Measurements from ENCODE around the gene SLC35F1. TPM values are rescaled to one million over a fixed set of nuclear protein-coding genes. Genes with fewer than 3 reads are reported as not detected.

Gene SLC35F1
- total and polyA plus RNA-seq, 10 of the 15 experiments (the other 5 are each of a cell fraction or from before 2014, with no cell fraction given), result 0.01 TPM; not detected in 9

DNA sequence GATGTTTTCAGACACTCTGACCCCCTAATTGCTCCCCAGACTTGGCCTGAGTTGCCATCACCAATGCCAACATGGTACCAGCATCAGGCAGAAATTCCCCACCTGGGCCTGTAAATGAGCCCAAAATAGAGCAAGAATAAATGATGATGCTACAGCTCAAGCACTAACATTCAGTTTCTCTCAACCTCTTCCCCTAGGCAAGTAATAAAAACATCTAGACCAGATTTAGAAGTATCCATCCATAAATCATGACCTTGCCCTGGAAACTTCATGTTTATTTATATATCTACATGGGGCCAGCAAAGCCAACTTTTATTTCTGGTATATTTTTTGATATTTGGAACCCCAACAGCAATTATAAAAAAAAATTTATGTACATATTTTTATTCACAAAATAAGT, 419.6 kb downstream of the SLC35F1 start (continued):
- TF ChIP-seq, protein P1, sequence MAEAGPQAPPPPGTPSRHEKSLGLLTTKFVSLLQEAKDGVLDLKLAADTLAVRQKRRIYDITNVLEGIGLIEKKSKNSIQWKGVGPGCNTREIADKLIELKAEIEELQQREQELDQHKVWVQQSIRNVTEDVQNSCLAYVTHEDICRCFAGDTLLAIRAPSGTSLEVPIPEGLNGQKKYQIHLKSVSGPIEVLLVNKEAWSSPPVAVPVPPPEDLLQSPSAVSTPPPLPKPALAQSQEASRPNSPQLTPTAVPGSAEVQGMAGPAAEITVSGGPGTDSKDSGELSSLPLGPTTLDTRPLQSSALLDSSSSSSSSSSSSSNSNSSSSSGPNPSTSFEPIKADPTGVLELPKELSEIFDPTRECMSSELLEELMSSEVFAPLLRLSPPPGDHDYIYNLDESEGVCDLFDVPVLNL (IDR thresholded peaks at IDR 0.05; ENCODE audit: low read depth, low read length), result no peak
- TF ChIP-seq WRNIP1 (IDR thresholded peaks at IDR 0.05; ENCODE audit: borderline replicate concordance, low read depth, low read length) (no peak), HCFC1 (IDR thresholded peaks at IDR 0.05; ENCODE audit: low read length) (no peak), RFX5 (IDR thresholded peaks at IDR 0.05; ENCODE audit: low read depth, low read length) (no peak), YBX1 (IDR thresholded peaks at IDR 0.05) (no peak), DPF2 (IDR thresholded peaks at IDR 0.05) (no peak)
- TF ChIP-seq, protein P2, sequence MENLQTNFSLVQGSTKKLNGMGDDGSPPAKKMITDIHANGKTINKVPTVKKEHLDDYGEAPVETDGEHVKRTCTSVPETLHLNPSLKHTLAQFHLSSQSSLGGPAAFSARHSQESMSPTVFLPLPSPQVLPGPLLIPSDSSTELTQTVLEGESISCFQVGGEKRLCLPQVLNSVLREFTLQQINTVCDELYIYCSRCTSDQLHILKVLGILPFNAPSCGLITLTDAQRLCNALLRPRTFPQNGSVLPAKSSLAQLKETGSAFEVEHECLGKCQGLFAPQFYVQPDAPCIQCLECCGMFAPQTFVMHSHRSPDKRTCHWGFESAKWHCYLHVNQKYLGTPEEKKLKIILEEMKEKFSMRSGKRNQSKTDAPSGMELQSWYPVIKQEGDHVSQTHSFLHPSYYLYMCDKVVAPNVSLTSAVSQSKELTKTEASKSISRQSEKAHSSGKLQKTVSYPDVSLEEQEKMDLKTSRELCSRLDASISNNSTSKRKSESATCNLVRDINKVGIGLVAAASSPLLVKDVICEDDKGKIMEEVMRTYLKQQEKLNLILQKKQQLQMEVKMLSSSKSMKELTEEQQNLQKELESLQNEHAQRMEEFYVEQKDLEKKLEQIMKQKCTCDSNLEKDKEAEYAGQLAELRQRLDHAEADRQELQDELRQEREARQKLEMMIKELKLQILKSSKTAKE (IDR thresholded peaks at IDR 0.05; ENCODE audit: low read depth, poor library complexity, severe bottlenecking), result no peak

DNA sequence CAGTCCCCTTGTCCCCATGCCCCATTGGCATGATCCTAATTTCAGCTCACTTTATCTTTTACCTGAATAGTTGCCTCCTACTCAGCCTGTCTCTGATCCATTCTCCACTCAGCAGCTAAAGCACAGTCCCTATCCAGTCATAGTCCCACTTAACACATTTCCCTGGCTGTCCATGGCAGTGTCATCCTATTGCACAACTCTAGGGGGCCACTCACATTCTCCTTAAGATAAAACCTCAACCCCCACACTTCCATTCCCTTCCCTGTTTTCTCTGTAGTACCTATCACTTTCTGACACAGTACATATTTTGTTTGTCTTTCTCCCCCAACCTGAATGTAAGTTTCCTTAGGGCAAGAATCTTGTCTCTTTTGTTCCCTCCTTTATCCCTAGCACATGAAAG, 420.2 kb downstream of the SLC35F1 start:
- POLR2A ChIA-PET, result no interaction called here
- intact Hi-C loops (cut with micrococcal nuclease; ENCODE audit: unreplicated experiment) (no loop called here), in situ Hi-C loops (cut with MboI) (no loop called here)
- DNase-seq (ENCODE audit: low read depth, low spot score), result no peak
- no peak overlapping the region for H3K4me2 ChIP-seq (ENCODE audit: control insufficient read depth, insufficient read depth)
- BruUV-seq (replicated peaks), result no TSS peak
- H3K27ac ChIP-seq (ENCODE audit: control insufficient read depth, insufficient read depth), result no peak overlapping the region
- no peak overlapping the region for H2AFZ ChIP-seq (ENCODE audit: control insufficient read depth, low read depth, low read length)
- CTCF ChIA-PET, result no interaction called here
- TF ChIP-seq BACH1 (IDR thresholded peaks at IDR 0.05; ENCODE audit: borderline replicate concordance) (no peak), STAT3 (IDR thresholded peaks at IDR 0.05; ENCODE audit: low read depth, low read length) (no peak), NR2F1 (conservative IDR thresholded peaks at IDR 0.05) (no peak), RB1 (IDR thresholded peaks at IDR 0.05; ENCODE audit: borderline replicate concordance) (no peak)
- TF ChIP-seq, protein P3, sequence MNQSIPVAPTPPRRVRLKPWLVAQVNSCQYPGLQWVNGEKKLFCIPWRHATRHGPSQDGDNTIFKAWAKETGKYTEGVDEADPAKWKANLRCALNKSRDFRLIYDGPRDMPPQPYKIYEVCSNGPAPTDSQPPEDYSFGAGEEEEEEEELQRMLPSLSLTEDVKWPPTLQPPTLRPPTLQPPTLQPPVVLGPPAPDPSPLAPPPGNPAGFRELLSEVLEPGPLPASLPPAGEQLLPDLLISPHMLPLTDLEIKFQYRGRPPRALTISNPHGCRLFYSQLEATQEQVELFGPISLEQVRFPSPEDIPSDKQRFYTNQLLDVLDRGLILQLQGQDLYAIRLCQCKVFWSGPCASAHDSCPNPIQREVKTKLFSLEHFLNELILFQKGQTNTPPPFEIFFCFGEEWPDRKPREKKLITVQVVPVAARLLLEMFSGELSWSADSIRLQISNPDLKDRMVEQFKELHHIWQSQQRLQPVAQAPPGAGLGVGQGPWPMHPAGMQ (IDR thresholded peaks at IDR 0.05; ENCODE audit: borderline replicate concordance), result no peak
- TF ChIP-seq, protein P4, sequence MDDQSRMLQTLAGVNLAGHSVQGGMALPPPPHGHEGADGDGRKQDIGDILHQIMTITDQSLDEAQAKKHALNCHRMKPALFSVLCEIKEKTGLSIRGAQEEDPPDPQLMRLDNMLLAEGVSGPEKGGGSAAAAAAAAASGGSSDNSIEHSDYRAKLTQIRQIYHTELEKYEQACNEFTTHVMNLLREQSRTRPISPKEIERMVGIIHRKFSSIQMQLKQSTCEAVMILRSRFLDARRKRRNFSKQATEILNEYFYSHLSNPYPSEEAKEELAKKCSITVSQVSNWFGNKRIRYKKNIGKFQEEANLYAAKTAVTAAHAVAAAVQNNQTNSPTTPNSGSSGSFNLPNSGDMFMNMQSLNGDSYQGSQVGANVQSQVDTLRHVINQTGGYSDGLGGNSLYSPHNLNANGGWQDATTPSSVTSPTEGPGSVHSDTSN (IDR thresholded peaks at IDR 0.05; ENCODE audit: insufficient replicate concordance, low read depth, low read length), result no peak
- no peaks in the 10 kb centered on the region for H3K4me1 ChIP-seq (ENCODE audit: control insufficient read depth, insufficient read depth, low read length)
- no peaks in the 10 kb centered on the region for H3K27me3 ChIP-seq (replicated peaks in 1 of 2; ENCODE audit: control insufficient read depth in 2 of 2, insufficient read depth in 2 of 2, low read length in 1 of 2)
- SMC1A ChIA-PET (ENCODE audit: uncharacterized antibody, unreplicated experiment), result no interaction called here
- no peak overlapping the region for H3K4me3 ChIP-seq
- ATAC-seq, result no peak
- FAIRE-seq, result no peak
- no peak overlapping the region for H3K9ac ChIP-seq (ENCODE audit: control insufficient read depth, insufficient read depth, low read length)
- H3K79me2 ChIP-seq (ENCODE audit: control insufficient read depth, insufficient read depth, low read length), result no peaks in the 10 kb centered on the region
- RAD21 ChIA-PET (ENCODE audit: unreplicated experiment), result no interaction called here
- no peaks in the 10 kb centered on the region for H4K20me1 ChIP-seq (ENCODE audit: control insufficient read depth, insufficient read depth)
- no peaks in the 10 kb centered on the region for H3K9me3 ChIP-seq (replicated peaks; ENCODE audit: control insufficient read depth, insufficient read depth, low read length)
- no peaks in the 10 kb centered on the region for H3K36me3 ChIP-seq (ENCODE audit: control insufficient read depth in 2 of 2, insufficient read depth in 2 of 2, low read length in 1 of 2)
